Measurements from ENCODE around the gene NCOR1. TPM values are rescaled to one million over a fixed set of nuclear protein-coding genes. Genes with fewer than 3 reads are reported as not detected.

Gene NCOR1
- total and polyA plus RNA-seq, 2 experiments from 2014 or later, result 50.6 to 95.7 TPM

GRCh38 chr17:16251043-16251442 lies 35.7 kb upstream of the NCOR1 start:
- Histone ChIP-seq H3K79me2 (ENCODE audit: insufficient read depth) (no peaks in the 10 kb centered on the region), H3K9me3 (ENCODE audit: low read depth) (no peaks in the 10 kb centered on the region), H3K27me3 (replicated peaks; ENCODE audit: insufficient read depth) (no peaks in the 10 kb centered on the region), H2AFZ (peak overlapping the region; percentile 59), H3F3A (ENCODE audit: insufficient read depth) (peaks cover 26% of the 10 kb centered on the region), H4K20me1 (ENCODE audit: insufficient read depth) (no peaks in the 10 kb centered on the region), H3K4me1 (ENCODE audit: insufficient read depth) (peaks cover 30% of the 10 kb centered on the region), H3K36me3 (ENCODE audit: low read depth) (no peaks in the 10 kb centered on the region), H3K4me3 (no peak overlapping the region), H3K4me2 (ENCODE audit: unreplicated experiment) (peak overlapping the region; percentile 4), H3K9ac (peak overlapping the region; percentile 40), H3K9me2 (ENCODE audit: insufficient read depth) (no peaks in the 10 kb centered on the region), H3K27ac (peak overlapping the region; percentile 71)
- no peak for TF ChIP-seq EZH2 (IDR thresholded peaks at IDR 0.05; ENCODE audit: insufficient read depth, poor library complexity, severe bottlenecking)
- TF ChIP-seq EZH2phosphoT487 (IDR thresholded peaks at IDR 0.05; ENCODE audit: insufficient read depth, low read depth), result no peak
- in situ Hi-C loops (cut with MboI), result no loop called here
- no peak for DNase-seq
- 91 to 92% methylated on average over 6 of the region's 6 CpGs for WGBS, 2 experiments (ENCODE audit: low coverage in 1 of 2, low lambda C conversion rate in 2 of 2, missing lambda C conversion rate in 2 of 2)

GRCh38 chr17:16250635-16251034 lies 35.3 kb upstream of the NCOR1 start:
- Histone ChIP-seq H3F3A (ENCODE audit: insufficient read depth) (peaks cover 22% of the 10 kb centered on the region), H3K27me3 (replicated peaks; ENCODE audit: insufficient read depth) (no peaks in the 10 kb centered on the region), H3K4me2 (ENCODE audit: unreplicated experiment) (peak overlapping the region; percentile 4), H3K79me2 (ENCODE audit: insufficient read depth) (no peaks in the 10 kb centered on the region), H3K4me1 (ENCODE audit: insufficient read depth) (peaks cover 27% of the 10 kb centered on the region), H3K9me3 (ENCODE audit: low read depth) (no peaks in the 10 kb centered on the region), H4K20me1 (ENCODE audit: insufficient read depth) (no peaks in the 10 kb centered on the region), H3K27ac (peak overlapping the region; percentile 71), H3K9ac (peak overlapping the region; percentile 40), H2AFZ (peak overlapping the region; percentile 59), H3K4me3 (no peak overlapping the region), H3K36me3 (ENCODE audit: low read depth) (no peaks in the 10 kb centered on the region), H3K9me2 (ENCODE audit: insufficient read depth) (no peaks in the 10 kb centered on the region)
- in situ Hi-C loops (cut with MboI), result no loop called here
- WGBS, 2 experiments (ENCODE audit: low coverage in 1 of 2, low lambda C conversion rate in 2 of 2, missing lambda C conversion rate in 2 of 2), result 98 to 100% methylated on average over 1 of the region's 1 CpG
- TF ChIP-seq EZH2 (IDR thresholded peaks at IDR 0.05; ENCODE audit: insufficient read depth, poor library complexity, severe bottlenecking), result no peak
- no peak for TF ChIP-seq EZH2phosphoT487 (IDR thresholded peaks at IDR 0.05; ENCODE audit: insufficient read depth, low read depth)
- DNase-seq, result peak; percentile 86

GRCh38 chr17:16247586-16247984 lies 32.3 kb upstream of the NCOR1 start:
- in situ Hi-C loops (cut with MboI), result no loop called here
- H3K79me2 ChIP-seq (ENCODE audit: insufficient read depth), result no peaks in the 10 kb centered on the region
- 96 to 99% methylated on average over 7 of the region's 7 CpGs for WGBS, 2 experiments (ENCODE audit: low coverage in 1 of 2, low lambda C conversion rate in 2 of 2, missing lambda C conversion rate in 2 of 2)
- no peaks in the 10 kb centered on the region for H3K36me3 ChIP-seq (ENCODE audit: low read depth)
- no peaks in the 10 kb centered on the region for H4K20me1 ChIP-seq (ENCODE audit: insufficient read depth)
- no peak overlapping the region for H2AFZ ChIP-seq
- no peak overlapping the region for H3K27ac ChIP-seq
- H3F3A ChIP-seq (ENCODE audit: insufficient read depth), result peaks cover 17% of the 10 kb centered on the region
- H3K9me3 ChIP-seq (ENCODE audit: low read depth), result no peaks in the 10 kb centered on the region
- no peak for DNase-seq
- H3K4me1 ChIP-seq (ENCODE audit: insufficient read depth), result peaks cover 22% of the 10 kb centered on the region
- no peak overlapping the region for H3K9ac ChIP-seq
- no peaks in the 10 kb centered on the region for H3K27me3 ChIP-seq (replicated peaks; ENCODE audit: insufficient read depth)
- TF ChIP-seq EZH2phosphoT487 (IDR thresholded peaks at IDR 0.05; ENCODE audit: insufficient read depth, low read depth) (no peak), EZH2 (IDR thresholded peaks at IDR 0.05; ENCODE audit: insufficient read depth, poor library complexity, severe bottlenecking) (no peak)
- H3K4me2 ChIP-seq (ENCODE audit: unreplicated experiment), result no peak overlapping the region
- H3K9me2 ChIP-seq (ENCODE audit: insufficient read depth), result no peaks in the 10 kb centered on the region
- no peak overlapping the region for H3K4me3 ChIP-seq

- Histone ChIP-seq H3K27me3 (replicated peaks; ENCODE audit: insufficient read depth) (no peaks in the 10 kb centered on the region), H3K4me1 (ENCODE audit: insufficient read depth) (peaks cover 6% of the 10 kb centered on the region; the same call in 1 of the 2 replicates), H3K36me3 (ENCODE audit: low read depth) (no peaks in the 10 kb centered on the region), H4K20me1 (ENCODE audit: insufficient read depth) (no peaks in the 10 kb centered on the region), H3F3A (ENCODE audit: insufficient read depth) (no peaks in the 10 kb centered on the region; the same call in 1 of the 2 replicates), H2AFZ (no peak overlapping the region), H3K9ac (no peak overlapping the region), H3K4me2 (ENCODE audit: unreplicated experiment) (no peak overlapping the region), H3K4me3 (no peak overlapping the region), H3K9me3 (ENCODE audit: low read depth) (no peaks in the 10 kb centered on the region), H3K79me2 (ENCODE audit: insufficient read depth) (no peaks in the 10 kb centered on the region), H3K27ac (no peak overlapping the region), H3K9me2 (ENCODE audit: insufficient read depth) (no peaks in the 10 kb centered on the region)
- no peak for DNase-seq
- no peak for TF ChIP-seq EZH2phosphoT487 (IDR thresholded peaks at IDR 0.05; ENCODE audit: insufficient read depth, low read depth)
- TF ChIP-seq EZH2 (IDR thresholded peaks at IDR 0.05; ENCODE audit: insufficient read depth, poor library complexity, severe bottlenecking), result no peak
- WGBS, 2 experiments (ENCODE audit: low coverage in 1 of 2, low lambda C conversion rate in 2 of 2, missing lambda C conversion rate in 2 of 2), result 78 to 85% methylated on average over 9 of the region's 9 CpGs
- in situ Hi-C loops (cut with MboI), result no loop called here
Observed at GRCh38 chr17:16243801-16244567, 28.6 kb upstream of the NCOR1 start.

Data from GM23248 (cell line).